ENCODE measurements around the gene NFATC1.

NFATC1 gene

GRCh38 chr18:79558196-79558932 is 162.6 kb downstream of the NFATC1 start:
- peak overlapping the region; percentile 53 for H3K4ac ChIP-seq (ENCODE audit: low read length)
- WGBS, 2 donors (ENCODE audit: extremely low coverage in 2 of 2, insufficient read length in 2 of 2, insufficient replicate concordance in 1 of 2): no CpG with 5 or more reads among the region's 25 CpGs
- H2BK120ac ChIP-seq (ENCODE audit: low read depth, low read length): no peak overlapping the region
- no peaks in the 10 kb centered on the region for H3K9me3 ChIP-seq (replicated peaks in 1 of 2; ENCODE audit: control insufficient read depth in 2 of 2, insufficient read depth in 1 of 2, low read depth in 1 of 2, low read length in 2 of 2)
- no peaks in the 10 kb centered on the region for H3K27me3 ChIP-seq (ENCODE audit: control insufficient read depth in 3 of 3, insufficient read depth in 3 of 3, low read depth in 1 of 3, low read length in 3 of 3)
- H4K8ac ChIP-seq (ENCODE audit: low read depth, low read length): no peak overlapping the region
- DNase-seq (ENCODE audit: low spot score): no peak
- no peak overlapping the region for H2AFZ ChIP-seq (ENCODE audit: low read length)
- no peak overlapping the region for H4K91ac ChIP-seq (ENCODE audit: low read depth, low read length, poor library complexity)
- H3K79me1 ChIP-seq (ENCODE audit: low read depth, low read length): no peaks in the 10 kb centered on the region
- H3K4me2 ChIP-seq (ENCODE audit: insufficient read depth, low read length, poor library complexity, severe bottlenecking): no peak overlapping the region
- peak overlapping the region; percentile 11 for H2AK5ac ChIP-seq (ENCODE audit: low read depth, low read length)
- no peak overlapping the region for H2BK5ac ChIP-seq (ENCODE audit: low read length)
- H3K9ac ChIP-seq (ENCODE audit: low read depth, low read length, poor library complexity): no peak overlapping the region
- no peaks in the 10 kb centered on the region for H3K36me3 ChIP-seq (replicated peaks in 1 of 2; ENCODE audit: control insufficient read depth in 2 of 2, insufficient read depth in 2 of 2, low read length in 2 of 2)
- H3K4me3 ChIP-seq (ENCODE audit: low read length in 2 of 2): no peak overlapping the region
- no peaks in the 10 kb centered on the region for H3K4me1 ChIP-seq (ENCODE audit: control insufficient read depth in 2 of 2, insufficient read depth in 1 of 2, low read depth in 1 of 2, low read length in 2 of 2)
- no peak overlapping the region for H2BK15ac ChIP-seq (ENCODE audit: low read length)
- H3K18ac ChIP-seq (ENCODE audit: low read length): peak overlapping the region; percentile 82
- H3K27ac ChIP-seq (replicated peaks; ENCODE audit: low read length): no peak overlapping the region
- no peak overlapping the region for H3K23ac ChIP-seq (ENCODE audit: low read depth, low read length, poor library complexity)
- H2BK12ac ChIP-seq (ENCODE audit: low read length): peak overlapping the region; percentile 41
- H3K14ac ChIP-seq (ENCODE audit: low read length): peak overlapping the region; percentile 86

DNA sequence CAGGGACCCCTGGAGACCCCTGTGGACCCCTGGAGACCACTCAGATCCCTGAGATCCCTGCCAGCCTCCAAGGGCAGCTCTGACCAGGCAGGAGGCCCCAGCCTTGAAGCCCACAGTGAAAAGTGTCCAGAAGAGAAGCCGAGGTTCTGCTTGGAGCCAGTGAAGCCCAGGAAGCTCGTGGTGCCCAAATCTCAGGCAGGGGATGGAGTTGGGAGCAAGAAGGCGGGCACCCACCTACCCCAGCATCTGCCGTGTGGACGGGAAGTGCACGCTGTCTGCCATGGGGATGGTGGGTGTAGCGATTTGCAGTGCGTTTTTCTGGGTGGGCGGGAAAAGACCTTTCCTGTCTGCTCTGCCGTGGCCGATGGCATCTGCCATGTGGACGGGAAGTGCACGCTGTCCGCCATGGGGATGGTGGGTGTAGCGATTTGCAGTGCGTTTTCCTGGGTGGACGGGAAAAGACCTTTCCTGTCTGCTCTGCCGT is 163.2 kb downstream of the NFATC1 start:
- no peaks in the 10 kb centered on the region for H3K79me1 ChIP-seq (ENCODE audit: low read depth, low read length)
- no CpG with 5 or more reads among the region's 18 CpGs for WGBS, 2 donors (ENCODE audit: extremely low coverage in 2 of 2, insufficient read length in 2 of 2, insufficient replicate concordance in 1 of 2)

GRCh38 chr18:79559436-79559835 is 163.7 kb downstream of the NFATC1 start:
- peak overlapping the region; percentile 30 for H2AK5ac ChIP-seq (ENCODE audit: low read depth, low read length)

More for the DNA sequence above, 163.2 kb downstream of the NFATC1 start:
- no peaks in the 10 kb centered on the region for H3K4me1 ChIP-seq (ENCODE audit: control insufficient read depth in 2 of 2, insufficient read depth in 1 of 2, low read depth in 1 of 2, low read length in 2 of 2)
- H3K23ac ChIP-seq (ENCODE audit: low read depth, low read length, poor library complexity): no peak overlapping the region
- no peak overlapping the region for H3K4ac ChIP-seq (ENCODE audit: low read length)
- H2BK5ac ChIP-seq (ENCODE audit: low read length): no peak overlapping the region
- H3K27me3 ChIP-seq (ENCODE audit: control insufficient read depth in 3 of 3, insufficient read depth in 3 of 3, low read depth in 1 of 3, low read length in 3 of 3): no peaks in the 10 kb centered on the region
- no peaks in the 10 kb centered on the region for H3K9me3 ChIP-seq (replicated peaks in 1 of 2; ENCODE audit: control insufficient read depth in 2 of 2, insufficient read depth in 1 of 2, low read depth in 1 of 2, low read length in 2 of 2)
- H3K9ac ChIP-seq (ENCODE audit: low read depth, low read length, poor library complexity): no peak overlapping the region
- H3K4me2 ChIP-seq (ENCODE audit: insufficient read depth, low read length, poor library complexity, severe bottlenecking): no peak overlapping the region
- H2AFZ ChIP-seq (ENCODE audit: low read length): no peak overlapping the region
- H2BK12ac ChIP-seq (ENCODE audit: low read length): no peak overlapping the region
- no peaks in the 10 kb centered on the region for H3K36me3 ChIP-seq (replicated peaks in 1 of 2; ENCODE audit: control insufficient read depth in 2 of 2, insufficient read depth in 2 of 2, low read length in 2 of 2)
- H2BK120ac ChIP-seq (ENCODE audit: low read depth, low read length): no peak overlapping the region
- H2BK15ac ChIP-seq (ENCODE audit: low read length): peak overlapping the region; percentile 61
- DNase-seq (ENCODE audit: low spot score): no peak
- peak overlapping the region; percentile 30 for H2AK5ac ChIP-seq (ENCODE audit: low read depth, low read length)
- no peak overlapping the region for H3K18ac ChIP-seq (ENCODE audit: low read length)
- H4K8ac ChIP-seq (ENCODE audit: low read depth, low read length): no peak overlapping the region
- H4K91ac ChIP-seq (ENCODE audit: low read depth, low read length, poor library complexity): no peak overlapping the region
- peak overlapping the region; percentile 86 for H3K14ac ChIP-seq (ENCODE audit: low read length)
- H3K27ac ChIP-seq (replicated peaks; ENCODE audit: low read length): no peak overlapping the region
- H3K4me3 ChIP-seq (ENCODE audit: low read length in 2 of 2): no peak overlapping the region

GRCh38 chr18:79560042-79560860 is 164.5 kb downstream of the NFATC1 start:
- no peaks in the 10 kb centered on the region for H3K79me1 ChIP-seq (ENCODE audit: low read depth, low read length)
- no peaks in the 10 kb centered on the region for H3K4me1 ChIP-seq (ENCODE audit: control insufficient read depth in 2 of 2, insufficient read depth in 1 of 2, low read depth in 1 of 2, low read length in 2 of 2)
- H3K36me3 ChIP-seq (replicated peaks in 1 of 2; ENCODE audit: control insufficient read depth in 2 of 2, insufficient read depth in 2 of 2, low read length in 2 of 2): no peaks in the 10 kb centered on the region
- H4K8ac ChIP-seq (ENCODE audit: low read depth, low read length): no peak overlapping the region
- H3K14ac ChIP-seq (ENCODE audit: low read length): no peak overlapping the region
- H3K9me3 ChIP-seq (replicated peaks in 1 of 2; ENCODE audit: control insufficient read depth in 2 of 2, insufficient read depth in 1 of 2, low read depth in 1 of 2, low read length in 2 of 2): no peaks in the 10 kb centered on the region
- no peaks in the 10 kb centered on the region for H3K27me3 ChIP-seq (ENCODE audit: control insufficient read depth in 3 of 3, insufficient read depth in 3 of 3, low read depth in 1 of 3, low read length in 3 of 3)
- DNase-seq (ENCODE audit: low spot score): no peak
- peak overlapping the region; percentile 23 for H2AK5ac ChIP-seq (ENCODE audit: low read depth, low read length)
- H4K91ac ChIP-seq (ENCODE audit: low read depth, low read length, poor library complexity): no peak overlapping the region
- H2BK15ac ChIP-seq (ENCODE audit: low read length): no peak overlapping the region
- no peak overlapping the region for H3K4me3 ChIP-seq (ENCODE audit: low read length in 2 of 2)
- no peak overlapping the region for H3K4me2 ChIP-seq (ENCODE audit: insufficient read depth, low read length, poor library complexity, severe bottlenecking)
- H3K27ac ChIP-seq (replicated peaks; ENCODE audit: low read length): no peak overlapping the region
- H2AFZ ChIP-seq (ENCODE audit: low read length): no peak overlapping the region
- peak overlapping the region; percentile 6 for H3K18ac ChIP-seq (ENCODE audit: low read length)
- H2BK5ac ChIP-seq (ENCODE audit: low read length): no peak overlapping the region
- no peak overlapping the region for H2BK12ac ChIP-seq (ENCODE audit: low read length)
- H3K9ac ChIP-seq (ENCODE audit: low read depth, low read length, poor library complexity): no peak overlapping the region
- H3K4ac ChIP-seq (ENCODE audit: low read length): no peak overlapping the region
- H2BK120ac ChIP-seq (ENCODE audit: low read depth, low read length): no peak overlapping the region
- no peak overlapping the region for H3K23ac ChIP-seq (ENCODE audit: low read depth, low read length, poor library complexity)
- no CpG with 5 or more reads among the region's 34 CpGs for WGBS, 2 donors (ENCODE audit: extremely low coverage in 2 of 2, insufficient read length in 2 of 2, insufficient replicate concordance in 1 of 2)

More at GRCh38 chr18:79559436-79559835, 163.7 kb downstream of the NFATC1 start:
- no peak overlapping the region for H3K9ac ChIP-seq (ENCODE audit: low read depth, low read length, poor library complexity)
- no peaks in the 10 kb centered on the region for H3K79me1 ChIP-seq (ENCODE audit: low read depth, low read length)
- peak overlapping the region; percentile 86 for H3K14ac ChIP-seq (ENCODE audit: low read length)
- H3K4me2 ChIP-seq (ENCODE audit: insufficient read depth, low read length, poor library complexity, severe bottlenecking): no peak overlapping the region
- H3K4me3 ChIP-seq (ENCODE audit: low read length in 2 of 2): no peak overlapping the region
- no peaks in the 10 kb centered on the region for H3K9me3 ChIP-seq (replicated peaks in 1 of 2; ENCODE audit: control insufficient read depth in 2 of 2, insufficient read depth in 1 of 2, low read depth in 1 of 2, low read length in 2 of 2)
- H3K4ac ChIP-seq (ENCODE audit: low read length): no peak overlapping the region
- no peak overlapping the region for H4K8ac ChIP-seq (ENCODE audit: low read depth, low read length)
- H2BK12ac ChIP-seq (ENCODE audit: low read length): no peak overlapping the region
- H3K27ac ChIP-seq (replicated peaks; ENCODE audit: low read length): no peak overlapping the region
- no peaks in the 10 kb centered on the region for H3K36me3 ChIP-seq (replicated peaks in 1 of 2; ENCODE audit: control insufficient read depth in 2 of 2, insufficient read depth in 2 of 2, low read length in 2 of 2)
- H3K23ac ChIP-seq (ENCODE audit: low read depth, low read length, poor library complexity): no peak overlapping the region
- DNase-seq (ENCODE audit: low spot score): no peak
- no peaks in the 10 kb centered on the region for H3K4me1 ChIP-seq (ENCODE audit: control insufficient read depth in 2 of 2, insufficient read depth in 1 of 2, low read depth in 1 of 2, low read length in 2 of 2)
- H2BK15ac ChIP-seq (ENCODE audit: low read length): peak overlapping the region; percentile 61
- H2BK120ac ChIP-seq (ENCODE audit: low read depth, low read length): no peak overlapping the region
- no peak overlapping the region for H3K18ac ChIP-seq (ENCODE audit: low read length)
- no peak overlapping the region for H4K91ac ChIP-seq (ENCODE audit: low read depth, low read length, poor library complexity)
- 100% methylated on average over 5 of the region's 15 CpGs; no CpG with 5 or more reads in 1 of the 2 donors for WGBS, 2 donors (ENCODE audit: extremely low coverage in 2 of 2, insufficient read length in 2 of 2, insufficient replicate concordance in 1 of 2)
- H3K27me3 ChIP-seq (ENCODE audit: control insufficient read depth in 3 of 3, insufficient read depth in 3 of 3, low read depth in 1 of 3, low read length in 3 of 3): no peaks in the 10 kb centered on the region
- H2BK5ac ChIP-seq (ENCODE audit: low read length): no peak overlapping the region
- no peak overlapping the region for H2AFZ ChIP-seq (ENCODE audit: low read length)

Data from neuronal stem cell (in vitro differentiated cells).